HCT116 (cell line): ENCODE results near the gene NOS2. TPM values are rescaled to one million over a fixed set of nuclear protein-coding genes. Genes with fewer than 3 reads are reported as not detected.

Experiments
- ATAC-seq: fragments of 200-7000 bp; cut with Tn5 transposase; 2 replicates; pipeline ENCODE4 v1.9.1; 2020; ENCODE audit warnings: mild to moderate bottlenecking, moderate library complexity
- BruUV-seq: library from RNA; stranded (reverse); fragments of 400-500 nt; replicated peaks from 2 replicates; lab custom pipeline; 2021; lab: Mats Ljungman, UMichigan
- CTCF ChIA-PET: fragments of 300-600 bp; sonication (Branson Sonifier 250); formaldehyde crosslinking; loops from one replicate; lab custom pipeline; 2021; ENCODE audit warnings: antibody characterized with exemption; lab: Charles Lee
- POLR2A ChIA-PET: fragments of 300-600, 350-600 bp; sonication (Branson Sonifier 250); formaldehyde crosslinking; loops from one replicate; lab custom pipeline; 2021; ENCODE audit warnings: antibody characterized with exemption; lab: Charles Lee
- RAD21 ChIA-PET, 2 experiments: fragments of 300-600 bp; sonication (Branson Sonifier 250); formaldehyde crosslinking; loops; one replicate each; lab custom pipeline; 2023; ENCODE audit warnings: low total read pairs in 2 of 2; ENCODE audit not compliant: uncharacterized antibody in 2 of 2, unreplicated experiment in 2 of 2, low non-redundant PET in 1 of 2; lab: Charles Lee
- DNase-seq: peaks from one replicate; pipeline ENCODE4 v3.0.0-alpha.2; 2010; ENCODE audit warnings: low read depth, low spot score
- H2AFZ ChIP-seq: fragments of 200-600 bp; shearing (Covaris generic), sonication (generic); 2 replicates; pipeline ENCODE4 v1.6.1; 2017; ENCODE audit warnings: low read depth, mixed run types, mixed read lengths, antibody characterized with exemption, low read length; ENCODE audit not compliant: poor library complexity, severe bottlenecking
- H3K27ac ChIP-seq: 2 replicates; pipeline ENCODE4 v1.5.1; 2012; ENCODE audit warnings: low read depth, low read length
- H3K27me3 ChIP-seq: fragments of 200-600 bp; sonication (generic); 2 replicates; pipeline ENCODE4 v1.6.1; 2016; ENCODE audit warnings: mixed run types, low read length, mixed read lengths; ENCODE audit not compliant: insufficient read depth
- H3K36me3 ChIP-seq, 2 experiments: fragments of 200-500 bp in 1 of 2; fragments of 200-600 bp in 1 of 2; sonication (Bioruptor generic) in 1 of 2; sonication (generic) in 1 of 2; 2 replicates each; pipeline versions ENCODE4 v1.5.1 to v1.6.1; 2014 to 2016; ENCODE audit warnings: low read length in 2 of 2, inconsistent platforms in 1 of 2, mixed read lengths in 1 of 2, mixed run types in 1 of 2; ENCODE audit not compliant: insufficient read depth in 2 of 2, control insufficient read depth in 1 of 2
- H3K4me1 ChIP-seq, 2 experiments: fragments of 200-600 bp in 1 of 2; sonication (generic) in 1 of 2; 2 replicates each; pipeline versions ENCODE4 v1.5.1 to v1.6.1; 2012 to 2017; ENCODE audit warnings: low read length in 2 of 2, inconsistent platforms in 1 of 2, mild to moderate bottlenecking in 1 of 2, mixed read lengths in 1 of 2, mixed run types in 1 of 2, moderate library complexity in 1 of 2; ENCODE audit not compliant: insufficient read depth in 2 of 2, control insufficient read depth in 1 of 2
- H3K4me2 ChIP-seq: fragments of 200-600 bp; sonication (generic); 2 replicates; pipeline ENCODE4 v1.6.1; 2017; ENCODE audit warnings: mixed run types, low read length, mixed read lengths
- H3K4me3 ChIP-seq, 2 experiments: fragments of 200-600 bp in 1 of 2; sonication (generic) in 1 of 2; replicated peaks in 1 of 2; 2 replicates each; pipeline ENCODE4 v1.5.1; 2011 to 2016; ENCODE audit warnings: low read length in 2 of 2, control low read depth in 1 of 2, low read depth in 1 of 2, mild to moderate bottlenecking in 1 of 2, mixed read lengths in 1 of 2, mixed run types in 1 of 2
- H3K79me2 ChIP-seq: fragments of 200-600 bp; sonication (generic); 2 replicates; pipeline ENCODE4 v1.6.1; 2017; ENCODE audit warnings: mild to moderate bottlenecking, mixed run types, low read length, moderate library complexity, mixed read lengths; ENCODE audit not compliant: insufficient read depth
- H3K9ac ChIP-seq: fragments of 200-600 bp; sonication (generic); 2 replicates; pipeline ENCODE4 v1.6.1; 2016; ENCODE audit warnings: low read length, mixed read lengths
- H3K9me2 ChIP-seq: fragments of 200-600 bp; sonication (generic), shearing (Covaris generic); 2 replicates; pipeline ENCODE4 v1.6.1; 2017; ENCODE audit warnings: mixed run types, mild to moderate bottlenecking, moderate library complexity; ENCODE audit not compliant: insufficient read depth
- H3K9me3 ChIP-seq, 2 experiments: fragments of 200-500 bp in 1 of 2; fragments of 200-600 bp in 1 of 2; sonication (Bioruptor generic) in 1 of 2; sonication (generic) in 1 of 2; 2 replicates each; pipeline ENCODE4 v1.6.1; 2014 to 2017; ENCODE audit warnings: low read length in 2 of 2, mixed read lengths in 2 of 2, inconsistent platforms in 1 of 2, low read depth in 1 of 2, mild to moderate bottlenecking in 1 of 2, mixed run types in 1 of 2, moderate library complexity in 1 of 2; ENCODE audit not compliant: control insufficient read depth in 1 of 2, insufficient read depth in 1 of 2
- H4K20me1 ChIP-seq: fragments of 200-600 bp; sonication (generic), shearing (Covaris generic); 2 replicates; pipeline ENCODE4 v1.6.1; 2017; ENCODE audit warnings: mixed run types, mild to moderate bottlenecking, moderate library complexity; ENCODE audit not compliant: insufficient read depth
- ATF3 ChIP-seq: IDR thresholded peaks from 2 replicates; pipeline ENCODE4 v1.6.1; 2012
- JUND ChIP-seq: IDR thresholded peaks from 2 replicates; pipeline ENCODE4 v1.6.1; 2012
- MAX ChIP-seq: IDR thresholded peaks from 2 replicates; pipeline ENCODE4 v1.6.1; 2012
- ZFX ChIP-seq: fragments of 450-650 bp; IDR thresholded peaks from 2 replicates; pipeline ENCODE4 v1.6.1; 2017
- intact Hi-C: fragments of 100-400 bp; cut with micrococcal nuclease; formaldehyde crosslinking; loops from 2 replicates; pipeline ENCODE4 v1.10.0; 2022
- total RNA-seq: library from RNA; stranded (reverse); gene quantifications from one replicate; pipeline ENCODE4 v1.2.1, GENCODE V29; 2021; ENCODE audit not compliant: unreplicated experiment

Gene NOS2
- total RNA-seq, 1 experiment from 2014 or later = 0.07 TPM

GRCh38 chr17:27804113-27804512 is 3.8 kb upstream of the NOS2 start:
- Histone ChIP-seq H2AFZ (no peak overlapping the region), H3K4me3 (no peak overlapping the region), H4K20me1 (no peaks in the 10 kb centered on the region), H3K9me2 (no peaks in the 10 kb centered on the region), H3K4me1 (peaks cover 8% of the 10 kb centered on the region in 2 experiments), H3K27me3 (no peaks in the 10 kb centered on the region), H3K9ac (no peak overlapping the region), H3K4me2 (no peak overlapping the region), H3K27ac (no peak overlapping the region), H3K36me3 (no peaks in the 10 kb centered on the region), H3K79me2 (no peaks in the 10 kb centered on the region), H3K9me3 (no peaks in the 10 kb centered on the region)
- ChIA-PET CTCF (interaction anchor here (2.1 to 3.4 kb wide), 3 partner anchors 10 to 76 kb away, joined by 11 to 92 read pairs (median 13); no protein-coding TSS in a partner anchor), RAD21 (interaction anchor here in 1 of 2 experiments (1.8 to 2.1 kb wide), 2 partner anchors 76 to 89 kb away, joined by 7 to 25 read pairs; partner anchors contain the start of gene LYRM9), POLR2A (interaction anchor here (1.1 kb wide), 1 partner anchor 237 kb away, joined by 3 read pairs; no protein-coding TSS in a partner anchor)
- no peak for ATAC-seq
- TF ChIP-seq MAX = no peak
- intact Hi-C loops = loop anchor here (2.0 kb wide), 1 partner anchor 77 kb away; no protein-coding TSS in a partner anchor
- no peak for DNase-seq
- BruUV-seq = no TSS peak

- Histone ChIP-seq H3K9ac (no peak overlapping the region), H3K4me2 (no peak overlapping the region), H3K36me3 (no peaks in the 10 kb centered on the region), H3K27ac (no peak overlapping the region), H3K9me2 (no peaks in the 10 kb centered on the region), H2AFZ (no peak overlapping the region), H3K79me2 (no peaks in the 10 kb centered on the region), H4K20me1 (no peaks in the 10 kb centered on the region), H3K4me1 (peaks cover 8 to 12% of the 10 kb centered on the region in 2 experiments), H3K9me3 (no peaks in the 10 kb centered on the region), H3K27me3 (no peaks in the 10 kb centered on the region), H3K4me3 (no peak overlapping the region)
- no peak for ATAC-seq
- ChIA-PET CTCF (interaction anchor here (1.5 kb wide), 1 partner anchor 77 kb away, joined by 5 read pairs; no protein-coding TSS in a partner anchor), POLR2A (no interaction called here), RAD21 (no interaction called here)
- intact Hi-C loops = no loop called here
- no peak for DNase-seq
- TF ChIP-seq ZFX = no peak
- no peak for TF ChIP-seq ATF3
- TF ChIP-seq JUND = no peak
- no TSS peak for BruUV-seq
Observed at GRCh38 chr17:27802962-27803680, 2.8 kb upstream of the NOS2 start.
